CD4-positive, alpha-beta memory T cell (primary cell): ENCODE measurements around the gene EPM2A. TPM values are rescaled to one million over a fixed set of nuclear protein-coding genes. Genes with fewer than 3 reads are reported as not detected.

Experiments
- CTCF ChIA-PET: fragments of 350-600 bp; sonication (Branson Sonifier 250); formaldehyde crosslinking; loops from one replicate; lab custom pipeline; 2021; ENCODE audit warnings: inconsistent platforms; ENCODE audit not compliant: partially characterized antibody; lab: Charles Lee
- POLR2A ChIA-PET: fragments of 350-600 bp; sonication (Branson Sonifier 250); formaldehyde crosslinking; loops from one replicate; lab custom pipeline; 2021; ENCODE audit not compliant: partially characterized antibody; lab: Charles Lee
- DNase-seq, 5 donors: peaks; one replicate each; pipeline versions ENCODE4 v3.0.0 to v3.0.0-alpha.2; 2020 to 2022; ENCODE audit warnings: mixed read lengths in 1 of 5
- H3K27ac ChIP-seq: one replicate; pipeline ENCODE4 v1.7.0; 2013; ENCODE audit warnings: low read depth, low read length
- H3K27me3 ChIP-seq: 2 replicates; pipeline ENCODE4 v1.7.0; 2013; ENCODE audit warnings: mild to moderate bottlenecking, low read length, moderate library complexity; ENCODE audit not compliant: insufficient read depth
- H3K36me3 ChIP-seq: 2 replicates; pipeline ENCODE4 v1.7.0; 2013; ENCODE audit warnings: mild to moderate bottlenecking, low read length, moderate library complexity; ENCODE audit not compliant: insufficient read depth
- H3K4me1 ChIP-seq: 2 replicates; pipeline ENCODE4 v1.7.0; 2013; ENCODE audit warnings: mild to moderate bottlenecking, low read length, moderate library complexity; ENCODE audit not compliant: insufficient read depth
- H3K4me3 ChIP-seq, 2 donors: one replicate each; pipeline ENCODE4 v1.7.0; 2013; ENCODE audit warnings: low read length in 2 of 2, mild to moderate bottlenecking in 1 of 2
- H3K9me3 ChIP-seq, 2 donors: one replicate each; pipeline ENCODE4 v1.7.0; 2013; ENCODE audit warnings: low read length in 2 of 2, control low read depth in 1 of 2; ENCODE audit not compliant: control insufficient read depth in 1 of 2
- H3K27ac Mint-ChIP-seq, 7 donors: one replicate each; pipeline ENCODE4 v1.8.0; 2020 to 2021; ENCODE audit warnings: mixed read lengths in 7 of 7, mild to moderate bottlenecking in 6 of 7, inconsistent platforms in 3 of 7, moderate library complexity in 3 of 7
- H3K27me3 Mint-ChIP-seq, 2 donors: one replicate each; pipeline ENCODE4 v1.8.0; 2020 to 2021; ENCODE audit warnings: mixed read lengths in 2 of 2
- H3K36me3 Mint-ChIP-seq, 2 donors: one replicate each; pipeline ENCODE4 v1.8.0; 2020 to 2021; ENCODE audit warnings: mixed read lengths in 2 of 2, inconsistent platforms in 1 of 2, mild to moderate bottlenecking in 1 of 2
- H3K4me1 Mint-ChIP-seq, 4 donors: one replicate each; pipeline ENCODE4 v1.8.0; 2020 to 2021; ENCODE audit warnings: mixed read lengths in 4 of 4, mild to moderate bottlenecking in 1 of 4
- H3K4me3 Mint-ChIP-seq, 8 donors: one replicate each; pipeline ENCODE4 v1.8.0; 2020 to 2021; ENCODE audit warnings: mixed read lengths in 8 of 8, mild to moderate bottlenecking in 7 of 8, moderate library complexity in 6 of 8, inconsistent platforms in 3 of 8
- H3K9me3 Mint-ChIP-seq, 8 donors: one replicate each; pipeline ENCODE4 v1.8.0; 2020 to 2021; ENCODE audit warnings: mixed read lengths in 8 of 8, mild to moderate bottlenecking in 5 of 8, inconsistent platforms in 3 of 8, moderate library complexity in 1 of 8
- intact Hi-C: fragments of 100-400 bp; cut with micrococcal nuclease; formaldehyde crosslinking; loops from one replicate; pipeline ENCODE4 v1.15.1; 2023
- polyA plus RNA-seq, 2 donors: library from polyadenylated mRNA; unstranded; fragments of 300-500 nt; fragmentation: Illumina TruSeq; gene quantifications; one replicate each; pipeline ENCODE4 v1.2.3, GENCODE V29; 2021
- total RNA-seq, 2 experiments: library from RNA; stranded (reverse); gene quantifications; one replicate each; pipeline ENCODE4 v1.2.3, GENCODE V29; 2021

Gene EPM2A
- total and polyA plus RNA-seq, 4 experiments from 2014 or later: 2.6 to 15.1 (median 9.3) TPM

DNA sequence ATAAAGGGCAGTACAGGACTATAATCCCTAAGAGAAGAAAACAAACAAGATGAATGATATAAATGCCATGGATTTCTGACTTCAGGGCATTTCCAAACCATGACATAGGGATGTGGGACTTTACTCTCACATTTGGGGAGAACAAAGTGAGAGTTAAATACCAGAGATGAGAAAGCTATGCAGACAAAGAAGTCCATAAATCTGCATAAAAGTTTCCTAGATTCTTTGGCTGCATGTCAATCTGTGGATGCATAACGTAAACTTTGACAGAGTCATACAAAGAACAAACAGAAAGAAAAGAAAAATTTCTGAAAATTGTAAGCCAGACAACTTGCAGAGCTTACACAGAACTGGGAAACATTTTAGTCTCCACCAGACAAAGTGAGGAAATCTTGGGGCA, 11.7 kb downstream of the EPM2A start:
- ChIA-PET POLR2A (no interaction called here), CTCF (no interaction called here)
- Histone ChIP-seq H3K27ac (no peak overlapping the region), H3K27me3 (no peaks in the 10 kb centered on the region), H3K4me1 (no peaks in the 10 kb centered on the region), H3K9me3 (no peaks in the 10 kb centered on the region), H3K36me3 (no peaks in the 10 kb centered on the region), H3K4me3 (no peak overlapping the region)
- Mint-ChIP-seq H3K9me3 (peaks cover 2 to 30% (median 12%) of the 10 kb centered on the region in 8 donors), H3K4me1 (peaks cover 0 to 3% (median 0%) of the 10 kb centered on the region in 4 donors), H3K27me3 (no peaks in the 10 kb centered on the region), H3K36me3 (peaks cover 7 to 12% of the 10 kb centered on the region in 2 donors), H3K4me3 (no peak overlapping the region), H3K27ac (no peak overlapping the region)
- DNase-seq: no peak
- intact Hi-C loops: loop anchor here (10.0 kb wide), 1 partner anchor 1729 kb away; no protein-coding TSS in a partner anchor

DNA sequence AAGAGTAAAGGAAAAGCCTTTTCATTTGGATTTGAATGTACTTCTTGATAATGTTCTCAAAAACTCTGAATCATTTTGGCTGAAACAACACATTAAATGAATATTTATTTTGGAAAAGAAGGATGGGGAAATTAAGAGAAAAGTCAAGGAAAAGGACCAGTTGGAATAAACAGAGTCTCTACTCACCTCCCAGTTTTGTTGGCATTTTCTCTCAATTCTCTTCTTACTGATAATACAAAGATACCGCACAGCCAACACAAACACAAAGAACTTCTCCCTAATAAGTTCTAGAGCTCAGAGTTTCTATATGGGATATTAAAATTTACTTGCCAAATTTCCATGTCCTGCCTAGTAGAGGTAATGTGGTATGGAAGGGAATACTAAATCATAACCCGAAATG, 13.1 kb downstream of the EPM2A start:
- ChIA-PET CTCF (no interaction called here), POLR2A (no interaction called here)
- DNase-seq: no peak
- no peak overlapping the region for H3K4me3 Mint-ChIP-seq
- no peaks in the 10 kb centered on the region for H3K27me3 Mint-ChIP-seq
- Histone ChIP-seq H3K36me3 (no peaks in the 10 kb centered on the region), H3K27me3 (no peaks in the 10 kb centered on the region), H3K4me1 (no peaks in the 10 kb centered on the region), H3K9me3 (no peaks in the 10 kb centered on the region), H3K4me3 (no peak overlapping the region), H3K27ac (no peak overlapping the region)
- H3K27ac Mint-ChIP-seq: no peak overlapping the region
- intact Hi-C loops: loop anchor here (10.0 kb wide), 1 partner anchor 1727 kb away; no protein-coding TSS in a partner anchor
- peaks cover 2 to 21% (median 12%) of the 10 kb centered on the region in 8 donors for H3K9me3 Mint-ChIP-seq
- H3K4me1 Mint-ChIP-seq: peaks cover 0 to 2% (median 0%) of the 10 kb centered on the region in 4 donors
- H3K36me3 Mint-ChIP-seq: peaks cover 10 to 15% of the 10 kb centered on the region in 2 donors

DNA sequence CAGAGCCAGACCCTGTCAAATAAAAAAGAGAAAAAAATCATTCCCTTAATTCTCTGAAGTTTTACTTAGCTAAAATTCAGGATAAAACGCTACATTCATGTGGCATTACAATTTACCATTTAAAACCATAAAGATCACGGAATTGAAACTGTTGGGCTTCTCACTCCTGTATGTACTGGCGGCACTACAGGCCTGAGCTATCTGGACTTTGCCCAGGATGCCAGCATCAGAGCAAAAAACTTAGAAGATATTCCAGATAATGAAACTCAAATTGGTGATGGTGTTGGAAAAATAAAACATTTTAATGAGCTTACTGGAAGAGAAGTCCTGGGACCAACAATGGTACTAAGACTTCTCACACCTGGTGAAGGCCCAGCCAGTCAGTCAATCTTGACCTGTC, 14.2 kb downstream of the EPM2A start:
- Mint-ChIP-seq H3K36me3 (peaks cover 17 to 22% of the 10 kb centered on the region in 2 donors), H3K4me3 (no peak overlapping the region)

DNA sequence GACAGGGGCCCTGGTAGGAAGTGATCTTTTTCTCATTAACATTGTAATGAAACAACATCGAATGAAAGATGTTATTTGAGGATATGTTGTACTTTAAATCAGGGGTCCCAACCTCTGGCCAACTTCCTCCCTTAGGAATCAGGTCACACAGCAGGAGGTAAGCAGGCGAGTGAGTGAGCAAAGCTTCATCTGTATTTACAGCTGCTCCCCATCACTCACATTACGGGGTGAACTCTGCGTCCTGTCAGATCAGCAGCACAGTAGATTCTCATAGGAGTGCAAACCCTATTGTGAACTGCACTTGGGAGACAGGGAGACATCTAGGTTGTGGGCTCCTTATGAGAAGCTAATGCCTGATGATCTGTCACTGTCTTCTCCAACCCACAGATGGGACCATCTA, 19.9 kb downstream of the EPM2A start:
- Histone ChIP-seq H3K27me3 (no peaks in the 10 kb centered on the region), H3K27ac (no peak overlapping the region), H3K4me1 (no peaks in the 10 kb centered on the region), H3K4me3 (no peak overlapping the region), H3K36me3 (no peaks in the 10 kb centered on the region), H3K9me3 (no peaks in the 10 kb centered on the region)
- DNase-seq: no peak
- H3K27me3 Mint-ChIP-seq: no peaks in the 10 kb centered on the region
- intact Hi-C loops: no loop called here
- POLR2A ChIA-PET: no interaction called here
- no peak overlapping the region for H3K27ac Mint-ChIP-seq
- CTCF ChIA-PET: interaction anchor here (1.1 kb wide), 1 partner anchor 13 kb away, joined by 4 read pairs; no protein-coding TSS in a partner anchor
- no peak overlapping the region for H3K4me3 Mint-ChIP-seq
- peaks cover 2 to 22% (median 14%) of the 10 kb centered on the region in 8 donors for H3K9me3 Mint-ChIP-seq
- H3K36me3 Mint-ChIP-seq: peaks cover 32 to 45% of the 10 kb centered on the region in 2 donors
- H3K4me1 Mint-ChIP-seq: peaks cover 0 to 3% (median 0%) of the 10 kb centered on the region in 4 donors

More for the DNA sequence above, 14.2 kb downstream of the EPM2A start:
- Mint-ChIP-seq H3K4me1 (peaks cover 0 to 2% (median 0%) of the 10 kb centered on the region in 4 donors), H3K27me3 (no peaks in the 10 kb centered on the region), H3K9me3 (peaks cover 2 to 26% (median 13%) of the 10 kb centered on the region in 8 donors), H3K27ac (no peak overlapping the region)
- H3K27me3 ChIP-seq: no peaks in the 10 kb centered on the region
- intact Hi-C loops: loop anchor here (10.0 kb wide), 1 partner anchor 1726 kb away; no protein-coding TSS in a partner anchor
- H3K27ac ChIP-seq: no peak overlapping the region
- no peak for DNase-seq
- no peaks in the 10 kb centered on the region for H3K9me3 ChIP-seq
- H3K4me1 ChIP-seq: no peaks in the 10 kb centered on the region
- no peaks in the 10 kb centered on the region for H3K36me3 ChIP-seq
- H3K4me3 ChIP-seq: no peak overlapping the region
- CTCF ChIA-PET: no interaction called here
- POLR2A ChIA-PET: interaction anchor here (1.1 kb wide), 1 partner anchor 94 kb away, joined by 3 read pairs; the partner anchor contains the start of gene FBXO30

DNA sequence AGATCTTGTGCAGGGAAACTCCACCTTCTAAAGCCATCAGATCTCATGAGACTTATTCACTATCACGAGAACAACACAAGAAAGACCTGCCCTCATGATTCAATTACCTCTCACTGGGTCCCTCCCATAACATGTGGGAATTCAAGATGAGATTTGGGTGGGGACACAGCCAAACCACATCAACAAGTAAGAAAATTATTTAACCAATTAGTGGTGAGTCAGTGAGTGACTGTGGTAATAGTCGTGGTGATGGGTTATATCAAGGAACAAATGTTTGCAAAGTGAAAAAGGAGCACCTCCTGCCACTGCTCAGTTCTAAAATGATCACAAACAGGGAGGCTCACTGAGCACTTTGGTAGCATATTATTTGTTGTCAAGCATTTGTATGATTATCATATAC, 20.6 kb downstream of the EPM2A start:
- Mint-ChIP-seq H3K4me3 (no peak overlapping the region), H3K36me3 (peaks cover 30 to 43% of the 10 kb centered on the region in 2 donors), H3K27ac (no peak overlapping the region), H3K27me3 (no peaks in the 10 kb centered on the region), H3K4me1 (peaks cover 0 to 3% (median 0%) of the 10 kb centered on the region in 4 donors), H3K9me3 (peaks cover 2 to 21% (median 14%) of the 10 kb centered on the region in 8 donors)
- H3K27ac ChIP-seq: no peak overlapping the region
- CTCF ChIA-PET: no interaction called here
- H3K4me3 ChIP-seq: no peak overlapping the region
- H3K9me3 ChIP-seq: no peaks in the 10 kb centered on the region
- POLR2A ChIA-PET: no interaction called here
- intact Hi-C loops: no loop called here
- H3K4me1 ChIP-seq: no peaks in the 10 kb centered on the region
- no peaks in the 10 kb centered on the region for H3K27me3 ChIP-seq
- DNase-seq: no peak
- no peaks in the 10 kb centered on the region for H3K36me3 ChIP-seq

DNA sequence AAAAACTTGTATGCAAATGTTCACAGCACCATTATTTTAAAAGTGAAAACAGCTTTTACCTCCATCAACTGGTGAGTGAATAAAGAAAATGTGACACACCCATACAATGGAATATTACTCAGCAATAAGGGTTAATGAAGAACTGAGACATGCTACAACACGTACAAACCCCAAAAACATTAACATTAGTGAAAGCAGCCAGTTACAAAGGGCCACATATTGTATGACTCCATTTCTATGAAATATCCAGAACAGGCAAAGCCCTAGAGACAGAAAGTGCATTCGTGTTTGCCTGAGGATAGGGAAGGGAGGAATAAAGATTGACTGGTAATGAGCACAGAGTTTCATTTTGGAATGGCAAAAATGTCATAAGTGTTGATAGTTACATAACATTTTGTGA, 21.5 kb downstream of the EPM2A start:
- Mint-ChIP-seq H3K27ac (no peak overlapping the region), H3K36me3 (peaks cover 30 to 51% of the 10 kb centered on the region in 2 donors), H3K27me3 (no peaks in the 10 kb centered on the region), H3K9me3 (peaks cover 2 to 29% (median 16%) of the 10 kb centered on the region in 8 donors), H3K4me1 (peaks cover 0 to 3% (median 0%) of the 10 kb centered on the region in 4 donors), H3K4me3 (no peak overlapping the region)
- H3K27me3 ChIP-seq: no peaks in the 10 kb centered on the region
- intact Hi-C loops: no loop called here
- H3K4me1 ChIP-seq: no peaks in the 10 kb centered on the region
- H3K36me3 ChIP-seq: no peaks in the 10 kb centered on the region
- H3K9me3 ChIP-seq: no peaks in the 10 kb centered on the region
- H3K4me3 ChIP-seq: no peak overlapping the region
- ChIA-PET CTCF (no interaction called here), POLR2A (no interaction called here)
- no peak overlapping the region for H3K27ac ChIP-seq
- no peak for DNase-seq

DNA sequence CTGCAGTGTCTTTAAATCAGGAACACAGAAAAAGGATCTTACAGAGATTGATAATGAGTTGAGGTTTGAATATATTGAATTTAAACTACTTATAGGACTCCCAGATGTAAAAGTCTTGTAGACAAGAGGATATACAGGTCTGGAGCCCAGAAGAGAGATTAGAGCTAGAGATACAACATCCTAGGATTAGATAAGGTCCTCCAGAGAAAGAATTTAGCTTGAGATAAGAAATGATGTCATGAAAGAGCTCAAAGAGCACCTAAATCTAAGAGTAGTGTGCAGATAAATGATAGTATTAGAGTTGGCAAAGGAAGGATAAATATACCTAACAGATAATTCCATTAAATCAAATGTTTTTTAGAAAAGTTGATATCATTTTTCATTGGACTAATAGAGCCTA, 23.9 kb downstream of the EPM2A start:
- Mint-ChIP-seq H3K4me1 (peaks cover 0 to 3% (median 0%) of the 10 kb centered on the region in 4 donors), H3K27me3 (no peaks in the 10 kb centered on the region), H3K27ac (no peak overlapping the region), H3K36me3 (peaks cover 21 to 43% of the 10 kb centered on the region in 2 donors), H3K9me3 (peaks cover 2 to 26% (median 14%) of the 10 kb centered on the region in 8 donors), H3K4me3 (no peak overlapping the region)
- intact Hi-C loops: no loop called here
- Histone ChIP-seq H3K27me3 (no peaks in the 10 kb centered on the region), H3K4me1 (no peaks in the 10 kb centered on the region), H3K27ac (no peak overlapping the region), H3K4me3 (no peak overlapping the region), H3K36me3 (no peaks in the 10 kb centered on the region), H3K9me3 (no peaks in the 10 kb centered on the region)
- ChIA-PET CTCF (no interaction called here), POLR2A (no interaction called here)
- DNase-seq: no peak
